HepG2 (cell line): ENCODE results near the gene ZNF382. TPM values are rescaled to one million over a fixed set of nuclear protein-coding genes. Genes with fewer than 3 reads are reported as not detected.

ENCODE experiments used
- CHCHD3 ChIP-seq: sonication (generic); formaldehyde crosslinking; IDR thresholded peaks from 2 replicates; pipeline ENCODE4 v1.8.0; 2022; ENCODE audit warnings: mild to moderate bottlenecking, missing genetic modification reagents, moderate library complexity
- KDM3A ChIP-seq: IDR thresholded peaks from 2 replicates; pipeline ENCODE4 v1.6.1; 2018; ENCODE audit warnings: low read depth, missing compliant biosample characterization
- MZF1 ChIP-seq: sonication (generic); formaldehyde crosslinking; IDR thresholded peaks from 2 replicates; pipeline ENCODE4 v1.8.1; 2023; ENCODE audit warnings: mild to moderate bottlenecking, missing genetic modification reagents, borderline replicate concordance
- NFE2L2 ChIP-seq: fragments of 150-350 bp; IDR thresholded peaks from 2 replicates; pipeline ENCODE4 v1.6.1; 2014; ENCODE audit warnings: low read length
- NR2F1 ChIP-seq, 2 experiments: fragments of 450-650 bp in 1 of 2; formaldehyde crosslinking in 1 of 2; IDR thresholded peaks; 2 replicates each; pipeline versions ENCODE4 v1.5.0 to v1.6.1; 2016 to 2020; ENCODE audit warnings: mild to moderate bottlenecking in 1 of 2, missing compliant biosample characterization in 1 of 2, missing genetic modification reagents in 1 of 2, moderate library complexity in 1 of 2
- SKI ChIP-seq: fragments of 450-650 bp; IDR thresholded peaks from one replicate; pipeline ENCODE4 v1.6.1; 2018; ENCODE audit warnings: mild to moderate bottlenecking; ENCODE audit not compliant: partially characterized antibody
- SP5 ChIP-seq: IDR thresholded peaks from 2 replicates; pipeline ENCODE4 v1.6.1; 2016; ENCODE audit warnings: low read depth, borderline replicate concordance
- ZBTB20 ChIP-seq: sonication (generic); formaldehyde crosslinking; IDR thresholded peaks from 2 replicates; pipeline ENCODE4 v1.8.1; 2023; ENCODE audit warnings: missing genetic modification reagents, low read depth, mild to moderate bottlenecking, borderline replicate concordance
- ZNF3 ChIP-seq: IDR thresholded peaks from 2 replicates; pipeline ENCODE4 v1.7.0; 2017; ENCODE audit warnings: inconsistent platforms
- ZNF775 ChIP-seq: sonication (generic); formaldehyde crosslinking; IDR thresholded peaks from 2 replicates; pipeline ENCODE4 v1.4.0; 2020; ENCODE audit warnings: missing genetic modification reagents, mild to moderate bottlenecking, moderate library complexity, borderline replicate concordance
- ZNF850 ChIP-seq: sonication (generic); formaldehyde crosslinking; conservative IDR thresholded peaks from 2 replicates; pipeline ENCODE4 v1.9.0; 2021; ENCODE audit warnings: mild to moderate bottlenecking, missing genetic modification reagents
- ZNF879 ChIP-seq: sonication (generic); formaldehyde crosslinking; IDR thresholded peaks from 2 replicates; pipeline ENCODE4 v1.8.1; 2023; ENCODE audit warnings: missing genetic modification reagents
- polyA plus RNA-seq, 8 experiments: library from polyadenylated mRNA; depleted of rRNA in 3 of 8; stranded (reverse) in 7 of 8; unstranded in 1 of 8; fragments of >200 nt; fragmentation: Illumina TruSeq in 4 of 8; extraction: Trizol in 4 of 8; gene quantifications; 2 replicates each; pipeline versions ENCODE4 v1.2.1 to v1.2.3, GENCODE V29; 2011 to 2016; ENCODE audit warnings: low read depth in 4 of 8, missing spikeins in 1 of 8, mixed read lengths in 1 of 8; ENCODE audit not compliant: insufficient read depth in 1 of 8
- total RNA-seq, 5 experiments: library from RNA; depleted of rRNA; stranded (reverse); fragments of >200 nt; fragmentation: Illumina TruSeq; extraction: Trizol; gene quantifications; 2 replicates each; pipeline ENCODE4 v1.2.3, GENCODE V29; 2016; ENCODE audit warnings: low read depth in 1 of 5
- TF ChIP-seq, protein P1 (sequence below): sonication (generic); formaldehyde crosslinking; IDR thresholded peaks from 2 replicates; pipeline ENCODE4 v1.8.0; 2022; ENCODE audit warnings: low read depth, missing genetic modification reagents
- TF ChIP-seq, protein P2 (sequence below): sonication (generic); formaldehyde crosslinking; IDR thresholded peaks from 2 replicates; pipeline ENCODE4 v1.4.0; 2020; ENCODE audit warnings: mild to moderate bottlenecking, missing genetic modification reagents
- TF ChIP-seq, protein P3 (sequence below): sonication (generic); formaldehyde crosslinking; IDR thresholded peaks from 2 replicates; pipeline ENCODE4 v1.9.0; 2021; ENCODE audit warnings: mild to moderate bottlenecking, missing genetic modification reagents
- TF ChIP-seq, protein P4 (sequence below): sonication (generic); formaldehyde crosslinking; IDR thresholded peaks from 2 replicates; pipeline ENCODE4 v1.5.1; 2020; ENCODE audit warnings: mild to moderate bottlenecking, missing genetic modification reagents, borderline replicate concordance
- TF ChIP-seq, protein P5 (sequence below): sonication (generic); formaldehyde crosslinking; conservative IDR thresholded peaks from 2 replicates; pipeline ENCODE4 v1.8.1; 2023; ENCODE audit warnings: missing genetic modification reagents

ZNF382 gene
- total and polyA plus RNA-seq, 2 of the 13 experiments (the other 11 are each of a cell fraction or from before 2014, with no cell fraction given) = 2.3 to 6.8 TPM

DNA sequence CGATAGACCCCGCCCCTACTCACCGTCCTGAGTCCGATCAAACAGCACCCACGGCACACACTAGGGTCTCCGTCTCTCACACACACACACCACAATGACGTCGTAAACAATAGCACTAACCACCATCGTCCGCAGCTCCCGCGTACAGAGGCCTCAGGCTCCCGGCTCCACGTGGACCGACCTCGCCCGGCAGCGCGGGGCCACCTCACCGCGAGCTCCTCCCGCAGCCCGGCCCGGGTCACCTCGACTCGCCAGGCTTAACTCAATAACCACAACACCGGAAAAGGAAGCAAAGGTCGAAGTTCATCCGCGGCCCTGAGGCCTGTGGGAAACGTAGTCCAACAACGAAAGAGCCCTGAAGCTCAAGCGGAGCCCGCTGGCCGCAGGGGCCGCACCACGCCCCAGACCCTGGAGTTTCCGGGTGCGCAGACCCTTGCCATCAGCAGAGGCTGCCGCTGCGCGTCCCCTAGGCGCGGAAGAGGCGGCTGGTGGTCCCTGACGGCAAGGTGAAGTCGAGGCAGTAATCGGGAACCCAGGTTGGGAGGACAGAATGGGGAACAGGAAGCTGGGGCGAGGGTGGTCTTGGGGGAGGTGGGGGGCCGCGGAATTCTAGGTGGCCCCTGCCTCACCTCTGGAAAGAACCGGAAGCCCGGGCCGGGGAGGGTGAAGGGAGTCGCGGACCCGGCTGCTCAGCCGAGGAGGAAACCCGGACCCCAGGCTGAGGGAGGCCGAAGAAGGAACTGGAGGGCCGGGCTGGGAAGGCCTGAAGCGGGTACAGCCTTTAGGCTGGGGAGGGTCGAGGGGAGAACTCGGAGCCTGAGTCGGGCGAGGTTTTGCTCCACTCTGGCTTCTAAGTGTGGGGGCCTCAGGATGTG lies 31.9 kb upstream of the ZNF382 start, which contains the start of gene ZNF529 (continued):
- TF ChIP-seq, protein P1, sequence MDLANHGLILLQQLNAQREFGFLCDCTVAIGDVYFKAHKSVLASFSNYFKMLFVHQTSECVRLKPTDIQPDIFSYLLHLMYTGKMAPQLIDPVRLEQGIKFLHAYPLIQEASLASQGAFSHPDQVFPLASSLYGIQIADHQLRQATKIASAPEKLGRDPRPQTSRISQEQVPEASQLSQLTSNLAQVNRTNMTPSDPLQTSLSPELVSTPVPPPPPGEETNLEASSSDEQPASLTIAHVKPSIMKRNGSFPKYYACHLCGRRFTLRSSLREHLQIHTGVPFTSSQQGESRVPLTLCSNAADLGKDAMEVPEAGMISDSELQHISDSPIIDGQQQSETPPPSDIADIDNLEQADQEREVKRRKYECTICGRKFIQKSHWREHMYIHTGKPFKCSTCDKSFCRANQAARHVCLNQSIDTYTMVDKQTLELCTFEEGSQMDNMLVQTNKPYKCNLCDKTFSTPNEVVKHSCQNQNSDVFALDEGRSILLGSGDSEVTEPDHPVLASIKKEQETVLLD (CRISPR knock-in tag) = peak; percentile 59; the same call in 1 of the 2 replicates
- TF ChIP-seq NFE2L2 = no peak
- TF ChIP-seq, protein P2, sequence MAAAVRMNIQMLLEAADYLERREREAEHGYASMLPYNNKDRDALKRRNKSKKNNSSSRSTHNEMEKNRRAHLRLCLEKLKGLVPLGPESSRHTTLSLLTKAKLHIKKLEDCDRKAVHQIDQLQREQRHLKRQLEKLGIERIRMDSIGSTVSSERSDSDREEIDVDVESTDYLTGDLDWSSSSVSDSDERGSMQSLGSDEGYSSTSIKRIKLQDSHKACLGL (CRISPR knock-in tag) = peak; percentile 95; the same call in 1 of the 2 replicates
- TF ChIP-seq, protein P3, sequence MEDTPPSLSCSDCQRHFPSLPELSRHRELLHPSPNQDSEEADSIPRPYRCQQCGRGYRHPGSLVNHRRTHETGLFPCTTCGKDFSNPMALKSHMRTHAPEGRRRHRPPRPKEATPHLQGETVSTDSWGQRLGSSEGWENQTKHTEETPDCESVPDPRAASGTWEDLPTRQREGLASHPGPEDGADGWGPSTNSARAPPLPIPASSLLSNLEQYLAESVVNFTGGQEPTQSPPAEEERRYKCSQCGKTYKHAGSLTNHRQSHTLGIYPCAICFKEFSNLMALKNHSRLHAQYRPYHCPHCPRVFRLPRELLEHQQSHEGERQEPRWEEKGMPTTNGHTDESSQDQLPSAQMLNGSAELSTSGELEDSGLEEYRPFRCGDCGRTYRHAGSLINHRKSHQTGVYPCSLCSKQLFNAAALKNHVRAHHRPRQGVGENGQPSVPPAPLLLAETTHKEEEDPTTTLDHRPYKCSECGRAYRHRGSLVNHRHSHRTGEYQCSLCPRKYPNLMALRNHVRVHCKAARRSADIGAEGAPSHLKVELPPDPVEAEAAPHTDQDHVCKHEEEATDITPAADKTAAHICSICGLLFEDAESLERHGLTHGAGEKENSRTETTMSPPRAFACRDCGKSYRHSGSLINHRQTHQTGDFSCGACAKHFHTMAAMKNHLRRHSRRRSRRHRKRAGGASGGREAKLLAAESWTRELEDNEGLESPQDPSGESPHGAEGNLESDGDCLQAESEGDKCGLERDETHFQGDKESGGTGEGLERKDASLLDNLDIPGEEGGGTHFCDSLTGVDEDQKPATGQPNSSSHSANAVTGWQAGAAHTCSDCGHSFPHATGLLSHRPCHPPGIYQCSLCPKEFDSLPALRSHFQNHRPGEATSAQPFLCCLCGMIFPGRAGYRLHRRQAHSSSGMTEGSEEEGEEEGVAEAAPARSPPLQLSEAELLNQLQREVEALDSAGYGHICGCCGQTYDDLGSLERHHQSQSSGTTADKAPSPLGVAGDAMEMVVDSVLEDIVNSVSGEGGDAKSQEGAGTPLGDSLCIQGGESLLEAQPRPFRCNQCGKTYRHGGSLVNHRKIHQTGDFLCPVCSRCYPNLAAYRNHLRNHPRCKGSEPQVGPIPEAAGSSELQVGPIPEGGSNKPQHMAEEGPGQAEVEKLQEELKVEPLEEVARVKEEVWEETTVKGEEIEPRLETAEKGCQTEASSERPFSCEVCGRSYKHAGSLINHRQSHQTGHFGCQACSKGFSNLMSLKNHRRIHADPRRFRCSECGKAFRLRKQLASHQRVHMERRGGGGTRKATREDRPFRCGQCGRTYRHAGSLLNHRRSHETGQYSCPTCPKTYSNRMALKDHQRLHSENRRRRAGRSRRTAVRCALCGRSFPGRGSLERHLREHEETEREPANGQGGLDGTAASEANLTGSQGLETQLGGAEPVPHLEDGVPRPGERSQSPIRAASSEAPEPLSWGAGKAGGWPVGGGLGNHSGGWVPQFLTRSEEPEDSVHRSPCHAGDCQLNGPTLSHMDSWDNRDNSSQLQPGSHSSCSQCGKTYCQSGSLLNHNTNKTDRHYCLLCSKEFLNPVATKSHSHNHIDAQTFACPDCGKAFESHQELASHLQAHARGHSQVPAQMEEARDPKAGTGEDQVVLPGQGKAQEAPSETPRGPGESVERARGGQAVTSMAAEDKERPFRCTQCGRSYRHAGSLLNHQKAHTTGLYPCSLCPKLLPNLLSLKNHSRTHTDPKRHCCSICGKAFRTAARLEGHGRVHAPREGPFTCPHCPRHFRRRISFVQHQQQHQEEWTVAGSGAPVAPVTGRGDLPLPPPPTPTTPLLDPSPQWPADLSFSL (CRISPR knock-in tag) = no peak; the same call in 1 of the 2 replicates
- TF ChIP-seq ZBTB20 (CRISPR knock-in tag) = peak; percentile 59; the same call in 1 of the 2 replicates
- no peak for TF ChIP-seq ZNF3 (CRISPR knock-in tag)
- TF ChIP-seq KDM3A = no peak
- no peak for TF ChIP-seq ZNF879 (CRISPR knock-in tag)
- TF ChIP-seq ZNF850 (CRISPR knock-in tag) = no peak
- peak; percentile 38 for TF ChIP-seq SKI
- no peak; the same call in 1 of the 2 replicates for TF ChIP-seq CHCHD3
- TF ChIP-seq NR2F1 (CRISPR knock-in tag; IDR thresholded peaks at IDR 0.05) = peak in 1 of 2 experiments; percentile 19; a peak in 1 of 4 replicates
- TF ChIP-seq MZF1 (CRISPR knock-in tag) = no peak
- TF ChIP-seq, protein P4, sequence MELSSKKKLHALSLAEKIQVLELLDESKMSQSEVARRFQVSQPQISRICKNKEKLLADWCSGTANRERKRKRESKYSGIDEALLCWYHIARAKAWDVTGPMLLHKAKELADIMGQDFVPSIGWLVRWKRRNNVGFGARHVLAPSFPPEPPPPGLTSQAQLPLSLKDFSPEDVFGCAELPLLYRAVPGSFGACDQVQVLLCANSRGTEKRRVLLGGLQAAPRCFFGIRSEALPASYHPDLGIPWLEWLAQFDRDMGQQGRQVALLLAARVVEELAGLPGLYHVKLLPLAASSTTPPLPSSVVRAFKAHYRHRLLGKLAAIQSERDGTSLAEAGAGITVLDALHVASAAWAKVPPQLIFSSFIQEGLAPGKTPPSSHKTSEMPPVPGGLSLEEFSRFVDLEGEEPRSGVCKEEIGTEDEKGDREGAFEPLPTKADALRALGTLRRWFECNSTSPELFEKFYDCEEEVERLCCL (CRISPR knock-in tag) = no peak
- no peak for TF ChIP-seq ZNF775 (CRISPR knock-in tag)
- TF ChIP-seq SP5 (CRISPR knock-in tag) = peak; percentile 35; the same call in 1 of the 2 replicates
- TF ChIP-seq, protein P5, sequence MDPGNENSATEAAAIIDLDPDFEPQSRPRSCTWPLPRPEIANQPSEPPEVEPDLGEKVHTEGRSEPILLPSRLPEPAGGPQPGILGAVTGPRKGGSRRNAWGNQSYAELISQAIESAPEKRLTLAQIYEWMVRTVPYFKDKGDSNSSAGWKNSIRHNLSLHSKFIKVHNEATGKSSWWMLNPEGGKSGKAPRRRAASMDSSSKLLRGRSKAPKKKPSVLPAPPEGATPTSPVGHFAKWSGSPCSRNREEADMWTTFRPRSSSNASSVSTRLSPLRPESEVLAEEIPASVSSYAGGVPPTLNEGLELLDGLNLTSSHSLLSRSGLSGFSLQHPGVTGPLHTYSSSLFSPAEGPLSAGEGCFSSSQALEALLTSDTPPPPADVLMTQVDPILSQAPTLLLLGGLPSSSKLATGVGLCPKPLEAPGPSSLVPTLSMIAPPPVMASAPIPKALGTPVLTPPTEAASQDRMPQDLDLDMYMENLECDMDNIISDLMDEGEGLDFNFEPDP (CRISPR knock-in tag) = no peak
